ENCODE measurements around the gene PRKAG2.

The PRKAG2 gene

GRCh38 chr7:151900591-151900985, 23.7 kb upstream of the PRKAG2 start:
- DNase-seq, result no peak

- no peak for DNase-seq
These were observed 22.8 kb upstream of the PRKAG2 start for GRCh38 chr7:151899513-151900360.

GRCh38 chr7:151897951-151898686, 21.2 kb upstream of the PRKAG2 start:
- DNase-seq, result no peak

- DNase-seq, result no peak
These were observed 20.3 kb upstream of the PRKAG2 start for GRCh38 chr7:151897161-151897731.

- DNase-seq, result no peak
These were observed 19.6 kb upstream of the PRKAG2 start for GRCh38 chr7:151896486-151896885.

- no peak for DNase-seq
These were observed 19.2 kb upstream of the PRKAG2 start for GRCh38 chr7:151896086-151896485.

- no peak for DNase-seq
These were observed 18.7 kb upstream of the PRKAG2 start for GRCh38 chr7:151895631-151896031.

GRCh38 chr7:151895008-151895630, 18.2 kb upstream of the PRKAG2 start:
- DNase-seq, result no peak

- no peak for DNase-seq
These were observed 17.4 kb upstream of the PRKAG2 start for GRCh38 chr7:151894111-151895007.

- no peak for DNase-seq
These were observed 16.5 kb upstream of the PRKAG2 start for GRCh38 chr7:151893405-151893923.

GRCh38 chr7:151891753-151892152, 14.8 kb upstream of the PRKAG2 start:
- DNase-seq, result no peak

GRCh38 chr7:151891182-151891581, 14.3 kb upstream of the PRKAG2 start:
- no peak for DNase-seq

- no peak for DNase-seq
These were observed 13.6 kb upstream of the PRKAG2 start for GRCh38 chr7:151890355-151891004.

- no peak for DNase-seq
These were observed 12.8 kb upstream of the PRKAG2 start for GRCh38 chr7:151889406-151890354.

GRCh38 chr7:151888079-151889067, 11.5 kb upstream of the PRKAG2 start:
- no peak for DNase-seq

- DNase-seq, result no peak
These were observed 9.9 kb upstream of the PRKAG2 start for GRCh38 chr7:151886783-151887182.

GRCh38 chr7:151885202-151885580, 8.3 kb upstream of the PRKAG2 start:
- no peak for DNase-seq

GRCh38 chr7:151884312-151885201, 7.6 kb upstream of the PRKAG2 start:
- DNase-seq, result no peak
